Measurements from ENCODE around the gene STAM2.

DNA sequence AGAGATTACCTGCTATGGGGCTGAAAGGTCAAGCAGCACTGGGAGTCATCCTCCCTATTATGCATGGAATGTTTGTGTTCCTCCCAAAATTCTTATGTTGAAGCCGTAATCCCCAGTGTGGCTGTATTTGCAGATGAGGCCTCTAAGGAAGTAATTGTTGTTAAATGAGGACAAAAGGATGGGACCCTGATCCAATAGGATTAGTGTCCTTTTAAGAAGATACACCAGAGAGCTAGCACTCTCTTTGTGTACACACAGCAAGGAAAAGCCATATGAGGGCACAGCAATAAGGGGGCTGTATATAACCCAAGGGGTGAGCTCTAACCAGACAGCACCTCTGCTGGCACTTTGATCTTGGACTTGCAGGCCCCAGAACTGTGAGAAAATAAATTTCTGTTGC, 18.3 kb downstream of the STAM2 start:
- TF ChIP-seq, protein P1, sequence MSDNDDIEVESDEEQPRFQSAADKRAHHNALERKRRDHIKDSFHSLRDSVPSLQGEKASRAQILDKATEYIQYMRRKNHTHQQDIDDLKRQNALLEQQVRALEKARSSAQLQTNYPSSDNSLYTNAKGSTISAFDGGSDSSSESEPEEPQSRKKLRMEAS (IDR thresholded peaks at IDR 0.05): no peak
- TF ChIP-seq NCOR1 (IDR thresholded peaks at IDR 0.05; ENCODE audit: borderline replicate concordance, low read length) (no peak), PHF8 (CRISPR knock-in tag; IDR thresholded peaks at IDR 0.05) (no peak), ZMYM4 (CRISPR knock-in tag; IDR thresholded peaks at IDR 0.05) (no peak)
- TF ChIP-seq, protein P2, sequence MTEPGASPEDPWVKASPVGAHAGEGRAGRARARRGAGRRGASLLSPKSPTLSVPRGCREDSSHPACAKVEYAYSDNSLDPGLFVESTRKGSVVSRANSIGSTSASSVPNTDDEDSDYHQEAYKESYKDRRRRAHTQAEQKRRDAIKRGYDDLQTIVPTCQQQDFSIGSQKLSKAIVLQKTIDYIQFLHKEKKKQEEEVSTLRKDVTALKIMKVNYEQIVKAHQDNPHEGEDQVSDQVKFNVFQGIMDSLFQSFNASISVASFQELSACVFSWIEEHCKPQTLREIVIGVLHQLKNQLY (CRISPR knock-in tag; IDR thresholded peaks at IDR 0.05): no peak
